Spleen (tissue), 13 donors: ENCODE data around the gene OR5M8. TPM values are rescaled to one million over a fixed set of nuclear protein-coding genes. Genes with fewer than 3 reads are reported as not detected.

Experiments used
- DNase-seq: peaks from one replicate; pipeline ENCODE4 v3.0.0-alpha.2; 2020
- H3K27ac ChIP-seq, 8 donors: fragments of 200-600 bp; sonication (generic) in 7 of 8; 1 replicate in 4 of 8; 2 replicates in 4 of 8; pipeline versions ENCODE4 v1.5.0 to v1.8.0; 2016 to 2021; ENCODE audit warnings: inconsistent platforms in 4 of 8, mild to moderate bottlenecking in 4 of 8, moderate library complexity in 1 of 8
- H3K27me3 ChIP-seq, 7 donors: fragments of 200-600 bp; sonication (generic) in 6 of 7; replicated peaks in 1 of 7; 1 replicate in 4 of 7; 2 replicates in 3 of 7; pipeline versions ENCODE4 v1.5.0 to v1.8.0; 2016 to 2021; ENCODE audit warnings: inconsistent platforms in 3 of 7, mild to moderate bottlenecking in 1 of 7
- H3K36me3 ChIP-seq, 6 donors: fragments of 200-600 bp; sonication (generic) in 5 of 6; 1 replicate in 4 of 6; 2 replicates in 2 of 6; pipeline versions ENCODE4 v1.5.0 to v1.8.0; 2016 to 2021; ENCODE audit warnings: inconsistent platforms in 2 of 6
- H3K4me1 ChIP-seq, 6 donors: fragments of 200-600 bp; sonication (generic) in 5 of 6; 1 replicate in 3 of 6; 2 replicates in 3 of 6; pipeline versions ENCODE4 v1.5.0 to v1.8.0; 2016 to 2021; ENCODE audit warnings: inconsistent platforms in 3 of 6
- H3K4me3 ChIP-seq, 8 donors: fragments of 200-600 bp; sonication (generic) in 7 of 8; 1 replicate in 4 of 8; 2 replicates in 4 of 8; pipeline versions ENCODE4 v1.5.0 to v1.8.0; 2016 to 2021; ENCODE audit warnings: inconsistent platforms in 4 of 8, mild to moderate bottlenecking in 4 of 8, moderate library complexity in 2 of 8
- H3K9me3 ChIP-seq, 8 donors: fragments of 200-600 bp; sonication (generic) in 7 of 8; 1 replicate in 4 of 8; 2 replicates in 4 of 8; pipeline versions ENCODE4 v1.5.0 to v1.8.0; 2016 to 2021; ENCODE audit warnings: inconsistent platforms in 4 of 8
- CTCF ChIP-seq, 11 experiments: fragments of 200-600 bp in 7 of 11; fragments of 450-650 bp in 4 of 11; sonication (generic) in 4 of 11; IDR thresholded peaks in 8 of 11; conservative IDR thresholded peaks in 3 of 11; 1 replicate in 7 of 11; 2 replicates in 4 of 11; pipeline versions ENCODE4 v1.4.0 to v1.8.0; 2016 to 2021; ENCODE audit warnings: antibody characterized with exemption in 11 of 11, inconsistent platforms in 4 of 11, mild to moderate bottlenecking in 1 of 11
- POLR2A ChIP-seq, 3 donors: fragments of 450-650 bp; IDR thresholded peaks; one replicate each; pipeline ENCODE4 v1.5.1; 2017; ENCODE audit warnings: antibody characterized with exemption in 3 of 3, mild to moderate bottlenecking in 1 of 3
- POLR2AphosphoS5 ChIP-seq, 3 donors: sonication (generic); formaldehyde crosslinking; IDR thresholded peaks; one replicate each; pipeline ENCODE4 v1.5.1; 2017; ENCODE audit warnings: antibody characterized with exemption in 3 of 3
- WGBS, 5 donors: extraction: QIAGEN DNeasy Blood & Tissue Kit in 3 of 5; methylation state at CpG; one replicate each; pipeline versions ENCODE4 v1.1.5 to v1.1.7; 2013 to 2018; 5-methylcytosine and 5-hydroxymethylcytosine counted together
- intact Hi-C: fragments of 100-400 bp; cut with DNase I; formaldehyde crosslinking; loops from one replicate; pipeline ENCODE4 v1.15.0; 2023; ENCODE audit warnings: low total_unique reads
- long read RNA-seq, 2 donors: transcript quantifications; one replicate each; lab custom pipeline, GENCODE V29; 2026
- polyA plus RNA-seq, 3 donors: library from polyadenylated mRNA; stranded (reverse); fragments of 200-250 nt; gene quantifications; one replicate each; pipeline ENCODE4 v1.2.1, GENCODE V29; 2013
- total RNA-seq, 7 donors: library from RNA; depleted of rRNA in 3 of 7; stranded (reverse); fragments of >200 nt in 3 of 7; fragmentation: NEBNext Ultra II Directional in 4 of 7; extraction: Animal tissue kit (Norgen Biotek cat#: 25700) in 4 of 7; gene quantifications; one replicate each; pipeline versions ENCODE4 v1.1.0 to v1.2.1, GENCODE V29; 2016 to 2021
- donor health status: healthy with polysubstance abuse.
- donor health status: DM: no; HTN: no; CAD: no; lungs with moderate emphysema.
- donor health status: DM: no; HTN: no; CAD: no.
- donor health status: Bipolar disorder and iron deficiency.
- donor health status: healthy.
- donor health status: DM: no; HTN: no; CAD: no.
- donor health status: DM: yes; HTN: yes; CAD: no.

Gene OR5M8
- total RNA-seq (not detected), polyA plus RNA-seq (not detected)
- long read RNA-seq, donor 1, result 0 reads
- long read RNA-seq, donor 2, result 0 reads

GRCh38 chr11:56491270-56491669 is at the start of gene OR5M8:
OR5M8 (minus strand) TSS chr11:56491370; CDS start chr11:56491370, 0 bp downstream.
- no peak for TF ChIP-seq POLR2A (IDR thresholded peaks at IDR 0.05)
- TF ChIP-seq CTCF (IDR thresholded peaks at IDR 0.05 in 8 of 11, conservative IDR thresholded peaks at IDR 0.05 in 3 of 11), result no peak
- no peak for TF ChIP-seq POLR2AphosphoS5 (IDR thresholded peaks at IDR 0.05)
- intact Hi-C loops, result no loop called here
- no peaks in the 10 kb centered on the region for H3K4me1 ChIP-seq
- peaks cover 0 to 39% (median 11%) of the 10 kb centered on the region in 8 donors for H3K9me3 ChIP-seq
- no peak within 1 kb of the TSS for H3K27ac ChIP-seq
- H3K27me3 ChIP-seq, result no peaks in the 10 kb centered on the region
- 76 to 84% (median 80%) methylated on average over 7 of the region's 7 CpGs for WGBS, 5 donors
- H3K4me3 ChIP-seq, result no peak within 1 kb of the TSS
- no peak for DNase-seq
- no peaks in the 10 kb centered on the region for H3K36me3 ChIP-seq

GRCh38 chr11:56533054-56533740 is 42.0 kb upstream of the OR5M8 start:
- no peak overlapping the region for H3K4me3 ChIP-seq
- TF ChIP-seq CTCF (IDR thresholded peaks at IDR 0.05 in 8 of 11, conservative IDR thresholded peaks at IDR 0.05 in 3 of 11), result no peak
- TF ChIP-seq POLR2AphosphoS5 (IDR thresholded peaks at IDR 0.05), result no peak
- no peak for TF ChIP-seq POLR2A (IDR thresholded peaks at IDR 0.05)
- no peaks in the 10 kb centered on the region for H3K4me1 ChIP-seq
- intact Hi-C loops, result no loop called here
- peaks cover 0 to 6% (median 0%) of the 10 kb centered on the region in 8 donors for H3K9me3 ChIP-seq
- no peak overlapping the region for H3K27ac ChIP-seq
- H3K36me3 ChIP-seq, result no peaks in the 10 kb centered on the region
- no peaks in the 10 kb centered on the region for H3K27me3 ChIP-seq
- DNase-seq, result no peak
- 61 to 77% (median 69%) methylated on average over 3 of the region's 3 CpGs for WGBS, 5 donors

- DNase-seq, result no peak
- Histone ChIP-seq H3K27ac (no peak overlapping the region), H3K36me3 (no peaks in the 10 kb centered on the region), H3K4me3 (no peak overlapping the region), H3K4me1 (no peaks in the 10 kb centered on the region), H3K9me3 (peaks cover 0 to 6% (median 0%) of the 10 kb centered on the region in 8 donors), H3K27me3 (no peaks in the 10 kb centered on the region)
- 75 to 83% (median 77%) methylated on average over 2 of the region's 2 CpGs for WGBS, 5 donors
- no peak for TF ChIP-seq POLR2AphosphoS5 (IDR thresholded peaks at IDR 0.05)
- no peak for TF ChIP-seq POLR2A (IDR thresholded peaks at IDR 0.05)
- TF ChIP-seq CTCF (IDR thresholded peaks at IDR 0.05 in 8 of 11, conservative IDR thresholded peaks at IDR 0.05 in 3 of 11), result no peak
- intact Hi-C loops, result no loop called here
These were observed 40.7 kb upstream of the OR5M8 start for GRCh38 chr11:56531856-56532255.

- Histone ChIP-seq H3K36me3 (no peaks in the 10 kb centered on the region), H3K4me1 (no peaks in the 10 kb centered on the region), H3K27ac (no peak overlapping the region), H3K4me3 (no peak overlapping the region), H3K9me3 (peaks cover 0 to 7% (median 0%) of the 10 kb centered on the region in 8 donors), H3K27me3 (no peaks in the 10 kb centered on the region)
- no peak for DNase-seq
- no peak for TF ChIP-seq CTCF (IDR thresholded peaks at IDR 0.05 in 8 of 11, conservative IDR thresholded peaks at IDR 0.05 in 3 of 11)
- TF ChIP-seq POLR2AphosphoS5 (IDR thresholded peaks at IDR 0.05), result no peak
- no peak for TF ChIP-seq POLR2A (IDR thresholded peaks at IDR 0.05)
- WGBS, 5 donors, result 62 to 72% (median 66%) methylated on average over 5 of the region's 5 CpGs
- intact Hi-C loops, result no loop called here
These were observed 30.8 kb upstream of the OR5M8 start for GRCh38 chr11:56522008-56522407.
